GDM1 (cell line): ENCODE results near the gene AMDHD1.

Experiments used
- DNase-seq: peaks from one replicate; lab custom pipeline; 2025; lab: John Stamatoyannopoulos, UW

Gene AMDHD1

GRCh38 chr12:95943330-95943842 is at the start of gene AMDHD1:
AMDHD1 (plus strand) TSS chr12:95943331; CDS start chr12:95943399, 68 bp downstream.
- DNase-seq = peak; percentile 3

GRCh38 chr12:95896846-95897245 is 46.3 kb upstream of the AMDHD1 start:
- DNase-seq = no peak

GRCh38 chr12:95898081-95898480 is 45.0 kb upstream of the AMDHD1 start:
- DNase-seq = no peak

- no peak for DNase-seq
Measured at GRCh38 chr12:95908573-95908972, 34.6 kb upstream of the AMDHD1 start.

- DNase-seq = no peak
Measured at GRCh38 chr12:95909871-95910270, 33.3 kb upstream of the AMDHD1 start.

GRCh38 chr12:95918194-95918993 is 24.7 kb upstream of the AMDHD1 start:
- peak; percentile 40 for DNase-seq

GRCh38 chr12:95919110-95919509 is 24.0 kb upstream of the AMDHD1 start:
- no peak for DNase-seq

- DNase-seq = no peak
Measured at GRCh38 chr12:95922231-95922630, 20.9 kb upstream of the AMDHD1 start.

GRCh38 chr12:95940514-95940913 is 2.6 kb upstream of the AMDHD1 start:
- DNase-seq = no peak

GRCh38 chr12:95942101-95942523 is 1.0 kb upstream of the AMDHD1 start:
- no peak for DNase-seq

- no peak for DNase-seq
Measured at GRCh38 chr12:95942524-95943329, 404 bp upstream of the AMDHD1 start, which contains the start of gene CCDC38. CCDC38 (minus strand) TSS chr12:95942614; CDS start chr12:95936509, 6,105 bp downstream.

GRCh38 chr12:95944108-95944704 is 1.1 kb downstream of the AMDHD1 start:
- DNase-seq = no peak

- no peak for DNase-seq
Measured at GRCh38 chr12:95949477-95950206, 6.5 kb downstream of the AMDHD1 start.

- DNase-seq = no peak
Measured at GRCh38 chr12:95951515-95951914, 8.4 kb downstream of the AMDHD1 start.

- DNase-seq = no peak
Measured at GRCh38 chr12:95953000-95953399, 9.9 kb downstream of the AMDHD1 start.

GRCh38 chr12:95955549-95956159 is 12.5 kb downstream of the AMDHD1 start:
- DNase-seq = no peak

- no peak for DNase-seq
Measured at GRCh38 chr12:95956557-95957145, 13.5 kb downstream of the AMDHD1 start.

- no peak for DNase-seq
Measured at GRCh38 chr12:95959107-95959506, 16.0 kb downstream of the AMDHD1 start.

GRCh38 chr12:95960241-95960640 is 17.1 kb downstream of the AMDHD1 start:
- DNase-seq = no peak

GRCh38 chr12:95962222-95962621 is 19.1 kb downstream of the AMDHD1 start:
- DNase-seq = no peak

GRCh38 chr12:95963096-95963495 is 20.0 kb downstream of the AMDHD1 start:
- no peak for DNase-seq
